PC-3 (cell line): Measurements from ENCODE around the gene TRAPPC10. TPM values are rescaled to one million over a fixed set of nuclear protein-coding genes. Genes with fewer than 3 reads are reported as not detected.
"Not testable (repeated sequence)": the region's sequence is repeated elsewhere in the genome, so short reads cannot be mapped to it uniquely, and the experiment has no call there.

ENCODE experiments used
- ATAC-seq: fragments of 200-7000 bp; cut with Tn5 transposase; 2 replicates; pipeline ENCODE4 v1.9.1; 2020; ENCODE audit warnings: mild to moderate bottlenecking, moderate library complexity
- BruUV-seq: library from RNA; stranded (reverse); fragments of 400-500 nt; replicated peaks from 2 replicates; lab custom pipeline; 2021; lab: Mats Ljungman, UMichigan
- CTCF ChIA-PET: fragments of 300-600 bp; sonication (Branson Sonifier 250); formaldehyde crosslinking; loops from one replicate; lab custom pipeline; 2022; ENCODE audit warnings: antibody characterized with exemption; lab: Charles Lee
- POLR2A ChIA-PET: fragments of 300-600 bp; sonication (Branson Sonifier 250); formaldehyde crosslinking; loops from one replicate; lab custom pipeline; 2022; ENCODE audit warnings: antibody characterized with exemption; ENCODE audit not compliant: unreplicated experiment; lab: Charles Lee
- DNase-seq: peaks from one replicate; pipeline ENCODE4 v3.0.0-alpha.2; 2015
- H2AFZ ChIP-seq: fragments of 300-600 bp; sonication (generic); 2 replicates; pipeline ENCODE4 v1.6.0; 2016; ENCODE audit warnings: antibody characterized with exemption, low read length
- H3F3A ChIP-seq: fragments of 300-600 bp; sonication (generic); one replicate; pipeline ENCODE4 v1.6.0; 2017; ENCODE audit warnings: antibody characterized with exemption, low read length, control low read depth, mild to moderate bottlenecking; ENCODE audit not compliant: unreplicated experiment
- H3K27ac ChIP-seq: fragments of 300-600 bp; sonication (generic); 2 replicates; pipeline ENCODE4 v1.5.1; 2016; ENCODE audit warnings: mild to moderate bottlenecking, low read length
- H3K27me3 ChIP-seq: fragments of 300-600 bp; sonication (generic); 2 replicates; pipeline ENCODE4 v1.6.1; 2016; ENCODE audit warnings: low read length, mixed read lengths
- H3K36me3 ChIP-seq: fragments of 300-600 bp; sonication (generic); 2 replicates; pipeline ENCODE4 v1.6.1; 2016; ENCODE audit warnings: low read depth, mixed run types, low read length, mixed read lengths
- H3K4me1 ChIP-seq: fragments of 300-600 bp; sonication (generic); 2 replicates; pipeline ENCODE4 v1.5.1; 2016; ENCODE audit warnings: low read length; ENCODE audit not compliant: insufficient read depth
- H3K4me2 ChIP-seq: fragments of 300-600 bp; sonication (generic); 2 replicates; pipeline ENCODE4 v1.6.0; 2016; ENCODE audit warnings: low read length
- H3K4me3 ChIP-seq: fragments of 300-600 bp; sonication (generic); 2 replicates; pipeline ENCODE4 v1.5.1; 2016; ENCODE audit warnings: mild to moderate bottlenecking, low read length, mixed read lengths
- H3K79me2 ChIP-seq: fragments of 300-600 bp; sonication (generic); 2 replicates; pipeline ENCODE4 v1.6.1; 2017; ENCODE audit warnings: low read length, mixed read lengths
- H3K9ac ChIP-seq: fragments of 300-600 bp; sonication (generic); 2 replicates; pipeline ENCODE4 v1.6.0; 2016; ENCODE audit warnings: mild to moderate bottlenecking, low read length
- H3K9me2 ChIP-seq: fragments of 300-600 bp; sonication (generic); replicated peaks from 2 replicates; pipeline ENCODE4 v1.6.1; 2016; ENCODE audit warnings: mixed run types, low read length, mixed read lengths
- H3K9me3 ChIP-seq: fragments of 300-600 bp; sonication (generic); 2 replicates; pipeline ENCODE4 v1.6.1; 2016; ENCODE audit warnings: low read length, mixed read lengths
- H4K20me1 ChIP-seq: fragments of 300-600 bp; sonication (generic); 2 replicates; pipeline ENCODE4 v1.6.1; 2016; ENCODE audit warnings: low read length, mixed read lengths
- intact Hi-C: fragments of 100-400 bp; cut with micrococcal nuclease; formaldehyde crosslinking; loops from 2 replicates; pipeline ENCODE4 v1.9.0; 2023
- total RNA-seq: library from RNA; depleted of rRNA; stranded (reverse); fragments of >200 nt; gene quantifications from 2 replicates; pipeline ENCODE4 v1.2.3, GENCODE V29; 2014

TRAPPC10 gene
- total RNA-seq, 1 experiment from 2014 or later, result 31.4 TPM

GRCh38 chr21:44098964-44099363 is 86.9 kb downstream of the TRAPPC10 start:
- POLR2A ChIA-PET, H3K4me2 ChIP-seq, H3K27ac ChIP-seq, BruUV-seq, intact Hi-C loops, H3K27me3 ChIP-seq, H3K4me3 ChIP-seq, H3K4me1 ChIP-seq, H3K79me2 ChIP-seq, H3K9ac ChIP-seq, H3K9me3 ChIP-seq, H3K9me2 ChIP-seq, H3F3A ChIP-seq, CTCF ChIA-PET, DNase-seq, ATAC-seq, H4K20me1 ChIP-seq, H3K36me3 ChIP-seq, H2AFZ ChIP-seq: not testable (repeated sequence)

DNA sequence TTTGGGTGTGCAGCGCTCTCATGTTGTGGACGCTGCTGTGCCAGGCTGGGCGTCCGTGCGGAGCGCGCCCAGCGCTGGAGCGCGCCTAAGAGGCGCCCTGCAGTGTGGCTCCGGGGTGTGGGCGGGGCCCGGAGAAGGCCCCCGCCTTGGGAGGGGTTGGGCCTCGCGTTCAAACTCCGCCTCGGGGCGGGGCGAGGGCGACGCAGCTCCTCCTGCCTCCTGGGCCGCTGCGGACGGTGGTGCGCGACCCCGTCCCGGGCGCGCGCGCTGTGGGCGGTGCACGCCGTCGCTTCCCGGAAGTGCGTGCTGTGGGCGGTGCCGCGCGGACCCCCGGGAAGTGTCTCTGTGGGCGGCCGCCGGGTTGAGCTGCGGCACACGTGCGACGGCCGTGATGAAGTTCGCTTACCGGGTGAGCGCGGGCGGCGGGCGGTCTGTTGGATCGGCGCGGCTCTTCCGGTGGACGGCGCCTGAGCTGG is 95.0 kb downstream of the TRAPPC10 start, which contains the start of gene PWP2:
TSS of gene PWP2 (plus strand) at position 374 of the 476 bp plus-strand sequence. CDS start at position 392, 18 bp downstream.
- H3K4me3 ChIP-seq, DNase-seq, H3K4me2 ChIP-seq, H3K36me3 ChIP-seq, H2AFZ ChIP-seq, H3K27ac ChIP-seq, BruUV-seq, H3K9me2 ChIP-seq, CTCF ChIA-PET, intact Hi-C loops, POLR2A ChIA-PET, H3K79me2 ChIP-seq, H3K27me3 ChIP-seq, H3K4me1 ChIP-seq, H4K20me1 ChIP-seq, H3F3A ChIP-seq, H3K9ac ChIP-seq, H3K9me3 ChIP-seq: not testable (repeated sequence)
- peak; percentile 87 for ATAC-seq

- H2AFZ ChIP-seq, intact Hi-C loops, H3K27ac ChIP-seq, POLR2A ChIA-PET, H4K20me1 ChIP-seq, H3K79me2 ChIP-seq, H3K4me1 ChIP-seq, H3K36me3 ChIP-seq, H3K9ac ChIP-seq, H3K27me3 ChIP-seq, H3K9me2 ChIP-seq, DNase-seq, H3K4me3 ChIP-seq, H3F3A ChIP-seq, H3K4me2 ChIP-seq, BruUV-seq, H3K9me3 ChIP-seq, CTCF ChIA-PET: not testable (repeated sequence)
- peak; percentile 81 for ATAC-seq
Measured at GRCh38 chr21:44107589-44107988, 95.5 kb downstream of the TRAPPC10 start.

- H3K4me2 ChIP-seq, ATAC-seq, H3K27ac ChIP-seq, H3K4me3 ChIP-seq, H3K9me2 ChIP-seq, H3K9me3 ChIP-seq, H3F3A ChIP-seq, POLR2A ChIA-PET, H3K27me3 ChIP-seq, H3K9ac ChIP-seq, H3K79me2 ChIP-seq, CTCF ChIA-PET, H2AFZ ChIP-seq, H3K36me3 ChIP-seq, H4K20me1 ChIP-seq, DNase-seq, H3K4me1 ChIP-seq, BruUV-seq, intact Hi-C loops: not testable (repeated sequence)
Measured at GRCh38 chr21:44113702-44114371, 101.7 kb downstream of the TRAPPC10 start.

DNA sequence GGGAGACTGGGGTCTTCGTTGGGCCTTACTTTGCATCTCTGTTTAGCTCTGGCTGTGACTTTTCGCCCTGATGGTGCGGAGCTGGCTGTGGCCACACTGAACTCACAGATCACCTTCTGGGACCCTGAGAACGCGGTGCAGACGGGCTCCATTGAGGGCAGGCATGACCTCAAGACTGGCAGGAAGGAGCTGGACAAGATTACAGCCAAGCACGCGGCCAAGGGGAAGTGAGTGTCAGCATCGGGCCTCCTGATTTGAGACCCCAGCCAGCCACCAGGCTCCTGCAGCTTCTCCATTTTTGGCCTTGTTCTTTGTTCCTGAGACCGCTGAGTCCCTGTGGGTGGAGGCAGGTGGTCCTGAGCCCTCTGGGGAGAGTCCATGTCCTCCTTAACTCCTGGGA is 110.0 kb downstream of the TRAPPC10 start:
- intact Hi-C loops, H2AFZ ChIP-seq, H3K9ac ChIP-seq, H3K4me3 ChIP-seq, H3K36me3 ChIP-seq, H3K27ac ChIP-seq, H3K9me2 ChIP-seq, H3K4me1 ChIP-seq, BruUV-seq, H3K4me2 ChIP-seq, ATAC-seq, H4K20me1 ChIP-seq, H3F3A ChIP-seq, H3K79me2 ChIP-seq, H3K27me3 ChIP-seq, POLR2A ChIA-PET, H3K9me3 ChIP-seq, CTCF ChIA-PET, DNase-seq: not testable (repeated sequence)

- H3K36me3 ChIP-seq, ATAC-seq, H3K79me2 ChIP-seq, BruUV-seq, POLR2A ChIA-PET, H2AFZ ChIP-seq, H3K9me2 ChIP-seq, intact Hi-C loops, H3K4me1 ChIP-seq, H3K4me2 ChIP-seq, H3K27ac ChIP-seq, H3K9me3 ChIP-seq, CTCF ChIA-PET, H4K20me1 ChIP-seq, H3K27me3 ChIP-seq, H3K4me3 ChIP-seq, DNase-seq, H3K9ac ChIP-seq, H3F3A ChIP-seq: not testable (repeated sequence)
Measured at GRCh38 chr21:44127827-44128226, 115.7 kb downstream of the TRAPPC10 start.

GRCh38 chr21:44133715-44134057 is 121.6 kb downstream of the TRAPPC10 start:
- POLR2A ChIA-PET, H3K9ac ChIP-seq, H3F3A ChIP-seq, CTCF ChIA-PET, H3K79me2 ChIP-seq, H3K9me2 ChIP-seq, ATAC-seq, H4K20me1 ChIP-seq, BruUV-seq, H3K36me3 ChIP-seq, H2AFZ ChIP-seq, H3K27me3 ChIP-seq, DNase-seq, H3K27ac ChIP-seq, H3K9me3 ChIP-seq, H3K4me2 ChIP-seq, intact Hi-C loops, H3K4me3 ChIP-seq, H3K4me1 ChIP-seq: not testable (repeated sequence)
